Non-pigmented ciliary epithelial cell (primary cell): ENCODE results near the gene LLGL1.
A peak's percentile ranks its signal among the peaks of the same experiment; 100 is the strongest.
"Not testable (repeated sequence)": the region's sequence is repeated elsewhere in the genome, so short reads cannot be mapped to it uniquely, and the experiment has no call there.

ENCODE experiments used
- DNase-seq: peaks from one replicate; pipeline ENCODE4 v3.0.0-alpha.2; 2010; ENCODE audit warnings: low read depth

LLGL1 gene

DNA sequence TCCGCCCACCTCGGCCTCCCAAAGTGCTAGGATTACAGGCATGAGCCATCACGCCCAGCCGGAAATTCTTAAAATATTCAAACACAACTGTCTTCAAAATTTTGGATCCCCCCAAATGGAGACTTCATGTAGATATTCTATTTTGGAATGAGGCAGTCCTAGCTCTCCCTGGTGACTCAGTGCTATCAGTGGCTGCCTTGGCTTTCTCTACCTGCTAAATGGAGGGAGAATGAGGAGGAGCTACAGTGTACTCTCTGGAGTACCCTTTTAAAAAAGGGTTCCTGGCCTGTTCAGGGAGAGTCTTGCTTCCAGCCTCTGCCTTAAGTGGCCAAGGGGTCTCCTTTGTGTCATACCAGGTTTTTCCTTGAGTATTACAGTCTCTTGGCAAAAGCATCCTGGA lies 31.0 kb upstream of the LLGL1 start:
- no peak for DNase-seq

DNA sequence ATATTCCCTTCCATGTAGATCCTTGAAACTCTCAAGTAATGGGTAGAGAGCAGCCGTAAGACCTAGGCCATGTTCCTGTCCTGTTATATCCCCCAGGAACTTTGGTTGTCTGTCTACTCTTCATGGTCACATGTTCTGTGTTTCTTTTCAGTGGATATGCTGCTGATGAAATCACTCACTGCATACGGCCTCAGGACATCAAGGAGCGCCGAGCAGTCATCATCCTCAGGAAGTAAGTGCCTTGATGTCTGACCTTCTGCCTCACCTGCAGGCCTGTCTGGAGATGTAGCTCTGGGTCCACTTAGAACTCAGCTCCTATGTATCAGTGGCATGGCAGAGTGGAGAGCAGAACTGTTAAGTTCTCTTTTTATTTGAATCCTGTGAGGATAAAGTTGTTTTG lies 30.6 kb upstream of the LLGL1 start:
- DNase-seq = no peak

DNA sequence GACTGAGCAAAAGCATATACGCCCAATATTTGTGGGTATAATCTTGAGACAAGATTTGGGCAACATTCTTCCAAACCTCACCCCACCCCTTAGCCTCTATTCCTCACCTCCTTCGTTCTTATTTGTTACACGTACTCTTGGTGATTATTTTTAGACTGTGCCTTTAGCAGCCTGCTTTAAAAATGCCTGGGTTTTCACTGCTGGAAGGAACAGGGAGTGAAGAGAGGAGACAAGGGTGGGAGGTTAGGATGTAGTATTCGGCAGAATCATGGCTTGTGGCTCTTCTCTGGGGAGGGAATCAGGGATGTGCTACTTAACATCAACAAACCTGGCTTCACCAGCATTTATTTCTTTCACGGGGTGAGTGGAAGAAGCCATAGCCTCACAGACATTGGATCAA lies 30.2 kb upstream of the LLGL1 start:
- no peak for DNase-seq

DNA sequence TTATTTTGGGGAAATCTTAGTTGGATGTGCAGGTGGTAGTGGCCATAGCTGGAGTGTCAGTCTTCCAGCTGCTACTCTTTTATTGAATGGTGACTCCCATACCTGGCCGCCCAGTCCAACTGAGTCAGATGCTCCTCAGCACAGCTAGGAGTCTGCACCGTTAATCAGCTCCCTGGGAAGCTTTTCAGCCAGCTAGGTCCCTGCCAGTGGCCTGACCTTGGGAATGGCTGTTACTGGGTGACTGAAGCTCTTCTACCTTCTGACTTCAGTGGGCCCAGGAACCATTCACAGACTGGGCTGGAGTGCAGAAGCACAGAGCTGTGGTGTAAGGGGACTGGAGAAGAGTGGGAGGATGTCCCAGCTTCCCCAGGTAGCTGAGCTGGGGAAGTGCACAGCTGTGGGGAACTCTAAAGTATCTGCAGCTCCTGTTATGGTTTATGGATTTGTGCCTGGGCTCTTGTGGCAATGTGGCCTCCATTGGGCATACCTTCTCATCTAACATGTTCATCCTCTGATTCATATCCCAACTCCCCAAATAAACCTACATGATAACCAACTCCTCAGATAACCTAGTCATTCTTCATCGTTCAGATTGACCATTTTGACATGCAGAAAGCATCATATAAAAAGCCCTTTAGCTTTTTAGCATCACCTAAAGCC lies 27.8 kb upstream of the LLGL1 start:
- DNase-seq = no peak

DNA sequence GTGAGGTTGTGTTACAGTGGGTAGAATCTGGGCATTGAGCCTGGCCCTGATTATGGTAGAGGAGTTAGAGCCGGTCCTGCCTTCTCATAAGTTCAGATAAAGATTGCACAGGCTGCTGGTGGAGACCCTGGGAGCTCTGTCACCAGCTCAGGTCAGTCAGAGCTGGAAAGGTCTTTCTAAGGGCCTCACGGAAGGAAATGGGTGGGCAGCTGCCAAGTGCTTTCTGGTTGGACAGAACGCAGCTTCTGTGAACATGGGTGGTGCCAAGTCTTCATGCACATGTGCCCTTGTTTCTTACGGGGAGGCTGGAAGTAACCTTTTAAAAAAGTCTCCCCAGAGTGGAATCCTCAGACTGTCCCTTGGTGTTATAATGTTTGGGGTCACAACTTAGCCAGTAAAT lies 26.9 kb upstream of the LLGL1 start:
- DNase-seq = no peak

DNA sequence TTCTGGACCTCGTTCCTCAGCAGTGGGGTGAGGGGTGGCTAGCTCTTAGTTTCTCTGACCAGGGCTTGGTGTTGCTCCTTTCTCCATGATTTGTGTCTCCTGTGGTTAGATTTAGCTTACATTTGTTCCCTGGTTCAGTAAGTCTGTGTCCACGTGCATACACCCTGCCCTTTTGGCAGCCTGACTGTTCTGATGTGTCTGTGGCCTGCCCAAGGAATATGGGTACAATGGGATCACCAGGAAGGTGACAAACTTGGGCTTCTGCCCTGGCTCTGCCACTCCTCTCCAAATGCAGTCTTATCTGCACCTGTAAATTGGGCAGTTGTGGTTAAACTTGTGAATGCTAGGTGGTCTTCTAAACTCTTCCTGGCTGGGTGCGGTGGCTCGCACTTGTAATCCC lies 24.3 kb upstream of the LLGL1 start:
- DNase-seq = no peak

DNA sequence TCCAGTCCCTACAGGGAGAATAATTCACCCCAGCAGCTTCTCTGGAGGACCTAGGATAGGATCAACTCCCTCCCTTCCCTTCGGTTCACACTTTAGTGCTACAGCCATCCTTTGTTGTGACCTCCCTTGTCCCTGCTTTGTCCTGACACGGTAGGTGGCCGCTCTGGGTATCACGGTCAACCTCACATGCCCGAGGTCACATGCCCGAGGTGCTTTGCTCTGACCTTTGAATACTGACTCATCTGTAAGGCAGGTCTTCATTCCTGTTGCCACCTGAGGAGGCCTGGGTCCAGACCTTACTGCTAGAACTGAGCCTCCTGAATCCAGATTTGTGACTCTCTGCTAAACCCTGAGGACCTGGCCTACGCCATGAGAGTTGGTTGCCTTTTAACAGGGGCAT lies 22.1 kb upstream of the LLGL1 start:
- no peak for DNase-seq

DNA sequence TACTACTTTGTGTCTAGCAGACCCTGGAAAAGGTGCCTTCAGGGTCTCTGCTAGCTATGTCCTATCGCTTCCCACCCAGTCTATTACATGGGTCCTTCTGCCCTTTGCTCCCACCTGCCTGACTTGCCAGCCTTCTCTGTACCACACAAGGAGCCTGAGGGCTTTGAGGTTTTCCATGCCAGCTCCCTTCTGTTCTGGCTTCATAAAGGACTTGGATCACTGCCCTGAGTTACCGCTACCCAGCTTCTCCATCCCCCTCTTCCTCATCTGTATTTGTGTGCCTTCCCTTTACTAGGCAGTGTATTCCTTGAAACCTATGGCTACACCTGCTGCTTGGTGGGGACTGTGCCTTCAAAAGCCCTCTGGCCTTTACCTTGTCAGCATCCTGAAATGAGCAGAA lies 19.6 kb upstream of the LLGL1 start:
- DNase-seq = no peak

DNA sequence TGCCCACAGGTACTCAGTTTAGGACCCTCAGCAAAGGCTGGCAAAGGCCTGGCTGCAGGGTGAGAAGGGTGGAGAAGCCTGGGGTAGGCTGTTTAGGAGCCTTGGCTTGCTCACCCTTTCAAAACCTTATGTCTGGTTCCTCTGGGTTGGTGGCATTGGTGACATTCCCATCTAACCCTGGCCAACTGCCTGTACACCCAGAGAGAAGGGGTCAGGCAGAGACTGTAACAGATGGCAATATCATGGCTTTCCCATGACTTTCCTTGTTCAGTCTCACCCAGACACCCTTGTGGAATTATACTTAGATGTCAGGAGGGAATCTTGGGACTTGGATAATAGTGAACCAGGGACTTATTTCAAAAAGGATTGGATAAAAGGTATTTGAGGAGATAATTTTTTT lies 18.5 kb upstream of the LLGL1 start:
- DNase-seq = no peak

DNA sequence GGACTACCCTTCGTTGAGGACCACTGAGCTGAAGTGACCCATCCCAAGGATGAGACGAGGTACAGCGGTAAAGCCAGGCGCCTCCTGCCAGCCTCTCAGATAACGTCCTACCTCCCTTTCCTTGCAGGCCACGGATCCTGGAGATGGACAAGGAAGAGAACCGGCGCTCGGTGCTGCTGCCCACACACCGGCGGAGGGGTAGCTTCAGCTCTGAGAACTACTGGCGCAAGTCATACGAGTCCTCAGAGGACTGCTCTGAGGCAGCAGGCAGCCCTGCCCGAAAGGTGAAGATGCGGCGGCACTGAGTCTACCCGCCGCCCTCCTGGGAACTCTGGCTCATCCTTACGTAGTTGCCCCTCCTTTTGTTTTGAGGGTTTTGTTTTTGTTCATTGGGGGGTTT lies 17.3 kb upstream of the LLGL1 start:
- DNase-seq = no peak

DNA sequence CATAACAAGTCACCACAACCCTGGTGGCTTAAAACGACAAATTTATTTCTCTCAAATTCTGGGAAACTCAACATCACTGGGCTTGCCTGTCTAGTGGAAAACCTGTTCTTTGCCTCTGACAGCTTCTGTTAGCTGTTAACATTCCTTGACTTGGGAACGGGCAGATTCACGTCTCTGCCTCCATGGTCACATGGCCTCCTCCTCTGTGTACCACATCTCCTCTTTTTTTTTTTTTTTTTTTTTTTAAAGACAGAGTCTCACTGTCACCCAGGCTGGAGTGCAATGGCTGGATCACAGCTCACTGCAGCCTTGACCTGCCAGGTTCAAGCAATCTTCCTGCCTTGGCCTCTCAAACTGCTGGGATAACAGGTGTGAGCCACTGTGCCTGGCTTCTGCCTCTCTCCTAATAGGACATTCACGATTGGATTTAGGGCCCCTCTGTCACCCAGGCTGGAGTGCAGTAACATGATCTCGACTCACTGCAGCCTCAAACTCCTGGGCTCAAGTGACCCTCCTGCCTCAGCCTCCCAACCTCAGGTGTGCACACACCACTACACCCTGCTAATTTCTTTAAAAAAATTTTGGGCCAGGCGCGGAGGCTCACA lies 11.7 kb upstream of the LLGL1 start:
- DNase-seq = no peak

DNA sequence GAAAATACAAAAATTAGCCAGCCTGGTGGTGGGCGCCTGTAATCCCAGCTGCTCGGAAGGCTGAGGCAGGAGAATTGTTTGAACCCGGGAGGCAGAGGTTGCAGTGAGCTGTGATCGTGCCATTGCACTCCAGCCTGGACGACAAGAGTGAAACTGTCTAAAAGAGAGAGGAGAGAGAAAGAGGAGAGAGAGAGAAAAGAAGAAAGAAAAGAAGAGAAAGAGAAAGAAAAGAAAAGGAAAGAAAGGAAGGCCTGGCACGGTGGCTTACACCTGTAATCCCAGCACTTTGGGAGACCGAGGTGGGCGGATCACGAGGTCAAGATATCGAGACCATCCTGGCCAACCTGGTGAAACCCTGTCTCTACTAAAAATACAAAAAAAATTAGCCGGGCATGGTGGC lies 8.5 kb upstream of the LLGL1 start:
- not testable (repeated sequence) for DNase-seq

DNA sequence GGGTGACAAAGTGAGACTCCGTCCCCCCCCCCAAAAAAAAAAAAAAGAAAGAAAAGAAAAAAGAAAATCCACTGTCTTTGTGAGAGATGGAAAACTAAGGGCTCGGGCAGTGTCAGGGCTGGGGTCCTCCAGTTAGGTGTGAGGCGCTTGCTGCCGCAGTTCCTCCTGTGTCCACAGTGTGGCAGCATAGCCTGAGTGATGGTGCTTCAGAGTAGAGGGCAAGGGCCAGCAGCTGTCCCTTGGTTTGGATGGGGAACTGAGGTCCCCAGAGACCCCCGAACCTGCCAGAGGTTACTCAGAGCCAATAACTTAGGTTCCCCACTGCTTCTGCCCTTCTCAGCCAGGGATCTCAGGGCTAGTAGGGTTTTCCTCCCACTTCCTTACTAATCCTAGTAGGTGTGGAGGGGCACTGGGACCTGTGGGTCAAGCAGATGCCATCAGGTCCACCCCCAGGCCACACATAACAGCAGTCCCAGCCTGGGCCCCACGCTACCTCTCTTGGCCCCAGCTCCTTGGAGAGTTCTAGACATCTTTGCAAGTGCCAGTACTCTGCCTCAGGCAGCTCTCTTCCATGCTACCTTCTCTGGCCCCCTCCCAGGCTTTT lies 7.9 kb upstream of the LLGL1 start:
- peak; percentile 8 for DNase-seq

DNA sequence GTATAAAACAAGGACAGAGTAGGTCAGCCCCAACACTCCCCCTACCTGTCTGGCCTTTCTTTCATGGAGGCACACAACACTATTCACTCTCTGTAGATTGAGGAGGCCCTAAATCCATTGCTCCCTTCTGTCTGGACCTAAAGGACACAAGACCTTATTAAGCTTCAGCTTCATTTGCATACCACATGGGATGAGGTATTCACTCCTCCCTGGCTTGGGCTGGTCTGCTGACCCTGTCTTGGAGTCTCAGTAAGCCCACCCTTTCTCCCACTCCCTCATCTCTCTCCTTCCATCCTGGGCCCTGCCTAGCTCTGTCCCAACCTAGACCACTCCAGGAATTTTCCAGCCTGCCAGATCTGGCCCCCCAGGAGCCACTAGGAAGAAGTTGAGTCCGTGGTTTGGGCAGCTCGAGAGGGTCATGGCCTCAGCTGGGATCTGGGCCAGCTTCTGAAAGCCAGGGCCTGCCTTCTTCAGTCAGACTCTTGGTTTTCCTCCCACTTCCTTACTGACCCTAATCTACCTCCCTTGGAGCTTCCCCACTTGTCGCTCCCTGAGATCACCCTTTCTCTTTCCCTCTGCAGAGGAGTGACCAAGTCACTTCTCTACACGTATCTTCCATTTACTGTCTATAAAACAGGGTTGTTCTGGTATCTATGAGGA lies 6.5 kb upstream of the LLGL1 start:
- peak; percentile 8 for DNase-seq

DNA sequence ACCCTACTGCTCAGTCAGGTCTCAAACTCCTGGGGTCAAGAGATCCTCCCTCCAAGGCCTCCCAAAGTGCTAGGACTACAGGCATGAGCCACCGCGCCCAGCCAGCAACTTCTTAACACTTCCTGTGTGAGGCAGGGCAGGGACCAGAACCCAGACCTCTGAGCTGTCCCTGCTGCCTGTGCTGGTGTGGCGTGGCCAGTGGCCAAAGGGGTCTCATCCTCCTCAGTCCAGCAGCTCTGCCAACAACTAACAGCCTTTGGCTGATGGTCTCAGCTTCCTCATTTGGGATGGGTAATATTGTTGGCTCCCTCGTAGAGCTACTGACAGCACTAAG lies 1.4 kb upstream of the LLGL1 start:
- no peak for DNase-seq

DNA sequence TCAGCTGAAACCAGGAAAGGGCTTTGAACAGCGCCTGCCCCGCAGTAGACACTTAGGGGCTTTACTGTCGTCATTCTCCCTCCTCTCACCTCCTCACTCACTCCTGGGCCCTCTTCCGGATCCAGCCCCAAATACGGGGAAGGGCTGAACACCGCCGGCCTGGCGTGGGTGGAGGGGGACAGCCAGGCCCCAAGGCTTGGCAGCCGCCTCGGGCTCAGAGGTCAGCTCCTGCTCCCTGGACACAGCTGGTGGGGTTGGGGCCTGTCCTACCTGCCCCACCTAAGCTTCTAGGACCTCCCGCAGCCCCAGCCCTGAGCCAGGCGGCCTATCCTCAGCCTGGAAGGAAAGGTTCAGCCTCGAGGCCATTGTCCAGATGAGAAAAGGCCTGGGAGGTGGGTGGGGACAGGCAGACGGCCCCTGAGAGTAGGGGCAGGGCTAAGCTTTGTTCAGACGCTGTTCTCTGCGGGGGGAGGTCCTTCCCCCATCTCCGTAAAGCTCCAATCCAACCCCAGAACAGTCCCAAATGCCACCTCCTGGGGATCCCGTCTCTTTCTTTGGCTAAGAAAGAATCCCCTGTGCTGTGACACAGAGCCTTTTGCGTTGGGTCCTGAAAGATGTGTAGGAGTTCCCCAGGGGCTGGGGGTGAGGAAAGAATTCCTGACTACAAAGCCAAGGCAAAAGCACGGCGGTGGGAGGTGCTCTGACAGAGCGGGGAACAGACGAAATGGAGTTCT lies 881 bp upstream of the LLGL1 start:
- DNase-seq = no peak

DNA sequence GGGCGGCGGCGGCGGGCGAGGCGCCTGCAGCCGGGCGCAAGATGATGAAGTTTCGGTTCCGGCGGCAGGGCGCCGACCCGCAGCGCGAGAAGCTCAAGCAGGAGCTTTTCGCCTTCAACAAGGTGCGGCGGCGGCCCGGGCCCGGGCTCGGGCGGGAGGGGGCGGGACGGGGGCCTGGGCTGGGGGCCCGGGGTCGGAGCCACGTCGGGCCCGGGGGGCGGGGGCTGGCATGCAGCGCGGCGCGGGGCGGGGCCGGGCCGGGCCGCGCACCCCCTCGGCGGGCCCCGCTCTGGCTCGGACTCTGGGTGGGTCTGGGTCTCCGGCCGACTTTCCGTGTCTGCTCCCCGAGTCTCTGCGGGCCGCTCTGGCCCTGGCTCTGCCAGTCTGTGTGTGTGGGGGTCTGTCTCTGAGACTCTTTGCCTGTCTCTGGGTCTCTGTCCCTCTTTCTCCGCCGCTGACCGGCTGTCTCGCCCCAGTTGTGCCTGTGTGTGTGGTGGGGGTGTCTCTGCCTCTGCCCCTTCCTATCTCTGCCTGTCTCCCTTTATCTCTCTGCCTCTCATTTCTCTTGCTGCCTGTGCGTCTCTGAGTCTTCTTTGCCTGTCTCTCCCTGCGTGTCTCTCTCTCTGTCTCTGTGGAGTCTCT lies 328 bp downstream of the LLGL1 start:
- no peak for DNase-seq

DNA sequence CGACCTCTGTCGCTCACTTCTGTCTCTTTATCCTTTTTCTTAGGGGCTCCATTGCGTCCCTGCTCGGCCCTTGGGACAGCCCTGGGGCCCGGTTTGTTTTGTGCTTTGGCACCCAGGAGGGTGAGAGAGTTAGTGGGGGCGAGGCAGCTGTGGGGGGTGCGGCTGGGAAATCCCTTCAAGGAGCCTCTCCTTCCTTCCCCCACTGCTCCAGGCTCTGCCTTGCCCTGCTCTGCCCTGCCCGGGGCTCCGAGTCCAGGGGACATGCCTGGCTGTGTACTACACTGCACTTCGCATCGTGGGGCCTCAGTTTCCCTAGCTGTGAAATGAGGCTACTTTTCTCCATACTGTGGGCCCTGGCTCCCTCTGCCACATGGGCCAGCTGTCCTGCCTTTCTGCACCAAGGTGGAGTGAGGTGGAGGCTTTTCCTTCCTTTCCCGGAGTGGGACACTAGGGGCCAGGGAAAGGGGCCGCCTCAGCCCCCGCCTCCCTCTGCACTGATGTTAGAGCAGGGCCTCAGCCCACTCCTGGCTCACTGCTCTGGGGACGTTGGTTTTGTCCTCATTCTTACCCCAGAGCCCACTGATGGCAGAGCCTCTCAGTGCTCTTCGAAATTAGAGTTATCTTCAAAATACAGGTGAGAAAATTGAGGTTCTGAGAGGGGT lies 980 bp downstream of the LLGL1 start:
- no peak for DNase-seq

DNA sequence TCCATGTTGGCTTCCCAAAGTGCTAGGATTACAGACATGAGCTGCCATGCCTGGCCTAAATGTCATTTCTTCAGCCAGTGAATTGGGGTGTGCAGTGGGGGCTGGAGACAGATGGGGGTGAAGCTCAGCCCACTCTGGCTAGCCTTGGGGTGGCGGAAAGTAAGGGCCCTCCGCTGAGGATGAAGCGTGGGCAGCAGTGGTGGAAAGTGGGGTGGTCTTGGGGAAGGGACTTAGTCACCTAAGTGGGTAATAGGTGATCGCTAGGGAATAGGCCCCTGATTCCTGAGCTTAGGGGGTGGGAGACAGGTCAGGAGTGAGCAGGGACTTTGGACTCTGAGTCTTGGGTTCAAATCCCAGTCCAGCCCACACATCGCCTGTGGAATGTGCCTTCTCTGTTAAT lies 2.2 kb downstream of the LLGL1 start:
- no peak for DNase-seq

DNA sequence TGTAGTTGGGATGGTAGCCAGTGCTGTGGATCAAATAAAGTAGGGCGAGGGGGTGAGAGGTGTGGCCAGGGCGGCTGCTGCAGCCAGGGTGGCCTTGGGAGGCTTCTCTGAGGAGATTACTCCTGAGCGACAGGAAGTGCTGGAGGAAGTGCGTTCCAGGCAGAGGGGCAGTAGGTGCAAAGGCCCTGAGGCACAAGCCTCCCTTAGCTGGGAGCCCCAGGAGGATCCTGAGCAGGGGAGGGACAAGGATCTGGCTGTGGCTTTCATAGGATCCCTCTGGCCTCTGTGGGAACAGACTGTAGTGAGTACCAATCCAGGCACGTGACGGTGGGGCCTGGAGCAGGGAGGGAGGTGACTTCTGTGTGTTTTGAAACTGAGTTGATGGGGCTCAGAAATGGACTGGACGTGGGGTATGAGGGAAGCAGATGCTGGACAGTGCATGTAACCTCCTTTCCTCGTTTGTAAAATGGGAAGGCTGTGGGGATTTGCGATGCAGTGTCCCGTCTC lies 2.8 kb downstream of the LLGL1 start:
- DNase-seq = no peak

DNA sequence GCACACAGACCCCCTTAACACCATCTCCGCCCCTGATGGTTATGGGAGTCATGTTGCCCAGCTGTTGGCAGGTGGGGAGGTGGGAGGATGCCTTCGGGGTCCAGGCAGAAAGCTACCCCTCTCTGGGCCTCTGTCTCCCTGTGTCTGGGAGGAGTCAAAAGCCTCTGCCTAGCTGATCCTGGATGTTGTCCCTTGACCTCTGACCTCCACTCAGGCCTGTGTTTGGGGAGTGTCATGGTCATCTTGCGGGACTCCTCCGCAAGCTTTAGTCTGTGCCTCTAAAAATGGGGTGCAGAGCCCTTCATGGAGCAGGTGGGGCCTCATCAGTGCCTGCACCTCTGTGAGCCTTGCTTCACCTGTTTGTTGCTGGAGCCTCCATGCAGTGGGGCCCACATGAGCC lies 3.8 kb downstream of the LLGL1 start:
- no peak for DNase-seq

DNA sequence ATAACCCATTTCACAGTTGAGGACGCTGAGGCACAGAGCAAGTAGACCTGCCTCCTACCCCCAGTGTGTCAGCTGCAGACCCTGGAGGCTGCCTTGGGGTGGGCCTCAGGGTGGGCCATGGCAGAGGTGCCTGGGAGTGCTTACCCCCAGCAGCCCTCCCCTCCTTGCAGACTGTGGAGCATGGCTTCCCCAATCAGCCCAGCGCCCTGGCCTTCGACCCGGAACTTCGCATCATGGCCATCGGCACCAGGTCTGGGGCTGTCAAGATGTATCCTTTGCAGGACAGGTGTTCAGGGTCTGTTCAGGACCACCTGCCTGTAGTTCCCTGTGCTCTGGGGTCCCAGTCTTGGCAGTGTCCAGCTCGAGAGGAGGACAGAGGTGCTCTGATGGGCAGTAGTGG lies 4.3 kb downstream of the LLGL1 start:
- no peak for DNase-seq
